KOPT-K1 (cell line): Measurements from ENCODE around the gene C16orf86.

ENCODE experiments used
- H3K27ac ChIP-seq: fragments of 200-600 bp; sonication (generic); 2 replicates; pipeline ENCODE4 v1.5.1; 2016; ENCODE audit warnings: antibody characterized with exemption, mild to moderate bottlenecking, low read depth, low read length; ENCODE audit not compliant: poor library complexity, severe bottlenecking
- H3K36me3 ChIP-seq: fragments of 200-600 bp; sonication (generic); 2 replicates; pipeline ENCODE4 v1.5.1; 2017; ENCODE audit warnings: antibody characterized with exemption, mild to moderate bottlenecking, low read length, moderate library complexity; ENCODE audit not compliant: insufficient read depth
- H3K9me3 ChIP-seq: fragments of 200-600 bp; sonication (generic); 2 replicates; pipeline ENCODE4 v1.5.1; 2017; ENCODE audit warnings: antibody characterized with exemption, low read length, mild to moderate bottlenecking; ENCODE audit not compliant: insufficient read depth, poor library complexity, severe bottlenecking

C16orf86 gene

DNA sequence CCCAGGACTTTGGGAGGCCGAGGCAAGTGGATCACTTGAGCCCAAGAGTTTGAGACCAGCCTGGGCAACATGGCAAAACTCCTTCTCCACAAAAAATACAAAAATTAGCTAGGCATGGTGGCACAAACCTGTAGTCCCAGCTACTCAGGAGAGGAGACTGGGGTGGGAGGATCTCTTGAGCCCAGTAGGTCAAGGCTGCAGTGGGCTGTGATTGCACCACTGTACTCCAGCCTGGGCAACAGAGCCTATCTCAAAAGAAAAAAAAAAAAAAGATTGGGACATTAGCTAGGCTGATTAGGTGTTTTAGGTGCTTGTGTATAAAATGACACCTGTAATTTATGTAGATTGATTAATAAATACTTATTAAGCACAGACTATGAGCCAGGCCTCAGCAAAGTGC, 42.4 kb downstream of the C16orf86 start:
- H3K9me3 ChIP-seq: no peaks in the 10 kb centered on the region
- H3K36me3 ChIP-seq: no peaks in the 10 kb centered on the region
- H3K27ac ChIP-seq: no peak overlapping the region

DNA sequence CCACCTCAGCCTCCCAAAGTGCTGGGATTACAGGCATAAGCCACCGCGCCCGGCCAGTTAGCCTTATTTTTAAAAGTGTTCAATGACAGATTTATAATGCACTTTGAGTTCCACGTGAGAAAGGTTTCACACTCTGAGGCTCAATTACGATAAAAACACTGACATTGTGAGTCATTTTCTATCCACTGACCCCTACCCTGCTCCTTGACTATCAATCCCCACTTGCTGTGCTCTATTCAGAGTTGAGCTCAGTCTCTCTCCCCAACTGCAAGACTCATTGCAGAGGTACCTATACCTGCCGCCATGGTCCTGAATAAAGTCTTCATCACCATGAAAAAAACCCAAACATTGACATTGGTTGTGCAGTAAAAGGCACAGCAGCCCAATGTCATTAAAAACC, 44.0 kb downstream of the C16orf86 start:
- no peak overlapping the region for H3K27ac ChIP-seq
- no peaks in the 10 kb centered on the region for H3K36me3 ChIP-seq
- H3K9me3 ChIP-seq: no peaks in the 10 kb centered on the region

DNA sequence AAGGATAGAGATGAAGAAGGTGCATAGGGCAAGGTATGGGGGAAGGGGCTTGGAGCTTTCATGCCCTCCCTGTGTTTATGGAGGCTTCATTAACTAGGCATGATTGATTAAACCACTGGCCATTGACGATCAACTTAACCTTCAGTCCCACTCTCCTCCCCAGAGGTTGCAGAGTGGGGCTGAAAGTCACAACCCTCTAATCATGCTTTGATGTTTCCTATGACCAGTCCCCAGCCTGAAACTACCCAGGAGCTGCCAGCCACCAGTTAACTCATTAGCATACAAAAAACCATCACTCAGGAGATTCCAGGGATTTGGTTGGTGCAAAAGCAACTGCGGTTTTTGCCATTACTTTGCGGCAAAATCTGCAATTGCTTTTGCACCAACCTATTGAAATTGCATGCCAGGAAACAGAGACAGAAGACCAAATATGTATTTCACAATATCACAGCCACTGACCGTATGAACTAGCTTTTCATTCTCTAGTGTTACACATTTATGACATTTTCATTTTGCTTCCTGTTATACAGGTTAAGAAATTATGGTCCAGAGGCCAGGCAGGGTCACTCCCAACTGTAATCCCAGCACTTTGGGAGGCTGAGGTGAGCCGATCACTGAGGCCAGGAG, 47.1 kb downstream of the C16orf86 start:
- Histone ChIP-seq H3K27ac (no peak overlapping the region), H3K9me3 (no peaks in the 10 kb centered on the region), H3K36me3 (peaks cover 7% of the 10 kb centered on the region; the same call in 1 of the 2 replicates)

DNA sequence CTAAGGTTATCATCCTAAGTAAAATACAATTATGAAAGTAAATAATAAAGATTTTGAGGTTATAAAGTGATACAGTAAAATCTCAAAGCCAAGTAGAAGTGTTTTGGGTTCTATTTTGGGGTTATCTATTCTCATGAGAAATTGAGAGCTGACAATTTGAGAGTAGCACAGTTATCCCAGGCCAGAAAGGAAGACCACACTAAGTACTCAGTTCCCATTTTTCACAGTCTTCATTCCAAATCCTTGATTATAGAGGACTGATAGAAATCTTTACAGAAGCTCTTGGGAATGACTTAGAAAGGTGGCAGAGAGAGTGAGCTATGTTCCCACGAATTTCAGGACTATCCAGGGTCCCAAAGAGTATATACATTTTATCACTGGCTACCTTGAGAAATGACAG, 47.9 kb downstream of the C16orf86 start:
- Histone ChIP-seq H3K27ac (no peak overlapping the region), H3K9me3 (no peaks in the 10 kb centered on the region), H3K36me3 (peaks cover 7% of the 10 kb centered on the region; the same call in 1 of the 2 replicates)

DNA sequence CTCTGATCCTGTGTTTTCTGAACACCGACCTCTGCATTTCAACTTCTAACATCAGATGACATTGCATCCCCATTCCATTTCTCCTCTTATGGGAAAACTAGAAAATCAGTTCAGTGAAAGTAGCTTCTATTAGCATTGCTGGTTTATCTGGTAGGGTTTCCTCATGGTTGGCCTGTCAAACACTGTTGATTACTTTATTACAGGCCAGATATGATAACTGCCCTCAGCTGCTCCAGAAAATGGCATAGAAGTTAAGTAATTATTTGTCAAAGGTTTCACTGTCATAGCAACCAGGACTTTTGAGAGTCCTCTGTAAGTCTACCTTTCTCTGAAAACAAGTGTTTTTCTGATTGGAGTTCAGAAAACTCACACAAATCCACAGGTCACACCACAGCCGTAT, 49.5 kb downstream of the C16orf86 start:
- peaks cover 7% of the 10 kb centered on the region; the same call in 1 of the 2 replicates for H3K36me3 ChIP-seq
- H3K27ac ChIP-seq: no peak overlapping the region
- no peaks in the 10 kb centered on the region for H3K9me3 ChIP-seq
